Endodermal cell (in vitro differentiated cells): ENCODE results near the gene EPC1. TPM values are rescaled to one million over a fixed set of nuclear protein-coding genes. Genes with fewer than 3 reads are reported as not detected.

Experiments
- DNase-seq: peaks from one replicate; pipeline ENCODE4 v3.0.0-alpha.2; 2017
- H3K27ac ChIP-seq: 2 replicates; pipeline ENCODE4 v1.5.1; 2013; ENCODE audit warnings: mild to moderate bottlenecking, low read depth, low read length, moderate library complexity
- H3K27me3 ChIP-seq: 2 replicates; pipeline ENCODE4 v1.6.1; 2013; ENCODE audit warnings: mild to moderate bottlenecking, low read length, moderate library complexity; ENCODE audit not compliant: insufficient read depth, control insufficient read depth, poor library complexity, severe bottlenecking
- H3K36me3 ChIP-seq: 2 replicates; pipeline ENCODE4 v1.7.0; 2013; ENCODE audit warnings: mild to moderate bottlenecking, low read length, moderate library complexity; ENCODE audit not compliant: control insufficient read depth, insufficient read depth
- H3K4me1 ChIP-seq: one replicate; pipeline ENCODE4 v1.7.0; 2013; ENCODE audit warnings: low read length; ENCODE audit not compliant: control insufficient read depth, insufficient read depth
- H3K4me3 ChIP-seq: 2 replicates; pipeline ENCODE4 v1.5.1; 2013; ENCODE audit warnings: mild to moderate bottlenecking, low read length, moderate library complexity
- H3K9ac ChIP-seq: 2 replicates; pipeline ENCODE4 v1.6.1; 2013; ENCODE audit warnings: mild to moderate bottlenecking, low read length, moderate library complexity; ENCODE audit not compliant: poor library complexity, severe bottlenecking; ENCODE audit errors: extremely low read depth
- H3K9me3 ChIP-seq: 2 replicates; pipeline ENCODE4 v1.6.1; 2013; ENCODE audit warnings: mild to moderate bottlenecking, low read length, moderate library complexity; ENCODE audit not compliant: control insufficient read depth
- H3K27ac Mint-ChIP-seq: 2 replicates; pipeline ENCODE4 v1.8.0; 2020; ENCODE audit warnings: mixed read lengths
- H3K27me3 Mint-ChIP-seq: 2 replicates; pipeline ENCODE4 v1.8.0; 2021; ENCODE audit warnings: mild to moderate bottlenecking, mixed read lengths; ENCODE audit not compliant: insufficient read depth
- H3K36me3 Mint-ChIP-seq: 2 replicates; pipeline ENCODE4 v1.8.0; 2020; ENCODE audit warnings: low read depth, mixed read lengths
- H3K4me1 Mint-ChIP-seq: 2 replicates; pipeline ENCODE4 v1.8.0; 2020; ENCODE audit warnings: mixed read lengths
- H3K4me3 Mint-ChIP-seq: 2 replicates; pipeline ENCODE4 v1.8.0; 2020; ENCODE audit warnings: mild to moderate bottlenecking, moderate library complexity, mixed read lengths
- H3K9me3 Mint-ChIP-seq: 2 replicates; pipeline ENCODE4 v1.8.0; 2020; ENCODE audit warnings: mild to moderate bottlenecking, mixed read lengths
- WGBS, 2 experiments: methylation state at CpG; one replicate each; pipeline versions ENCODE4 v1.1.5 to v1.1.7; 2013; ENCODE audit warnings: missing lambda C conversion rate in 2 of 2, mixed read lengths in 1 of 2; ENCODE audit not compliant: insufficient coverage in 1 of 2, insufficient read length in 1 of 2; 5-methylcytosine and 5-hydroxymethylcytosine counted together
- total RNA-seq, 2 donors: library from RNA; stranded (reverse); fragmentation: NEBNext Ultra II Directional in 1 of 2; extraction: Animal tissue kit (Norgen Biotek cat#: 25700) in 1 of 2; gene quantifications; 2 replicates in 1 of 2; 3 replicates in 1 of 2; pipeline ENCODE4 v1.2.1, GENCODE V29; 2021
- TF ChIP-seq, protein P1 (sequence below): fragments of 200-600 bp; sonication (generic); conservative IDR thresholded peaks from 2 replicates; pipeline ENCODE4 v1.5.0; 2021; ENCODE audit warnings: antibody characterized with exemption, mild to moderate bottlenecking

The EPC1 gene
- total RNA-seq, 2 donors from 2014 or later, result 27.9 to 40.3 TPM

DNA sequence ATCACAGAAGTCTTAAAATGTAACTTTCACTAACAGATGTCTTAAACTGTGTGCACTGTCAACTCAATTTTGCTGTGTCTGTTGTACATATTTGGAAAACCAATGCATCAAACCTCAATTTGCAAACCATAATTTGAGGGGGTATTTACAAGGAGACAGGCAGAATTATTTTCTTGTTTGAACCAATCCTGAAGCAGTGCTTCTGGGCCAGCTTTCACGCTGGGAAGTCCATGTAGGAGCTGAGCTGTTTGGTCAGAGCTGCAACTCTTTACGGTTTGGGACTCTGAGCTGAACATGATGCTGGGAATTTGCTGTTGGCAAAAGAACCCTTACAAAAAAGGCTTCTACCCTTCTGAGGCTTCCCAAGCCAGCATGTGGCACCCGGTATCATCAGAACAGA lies 43.2 kb upstream of the EPC1 start:
- TF ChIP-seq, protein P1, sequence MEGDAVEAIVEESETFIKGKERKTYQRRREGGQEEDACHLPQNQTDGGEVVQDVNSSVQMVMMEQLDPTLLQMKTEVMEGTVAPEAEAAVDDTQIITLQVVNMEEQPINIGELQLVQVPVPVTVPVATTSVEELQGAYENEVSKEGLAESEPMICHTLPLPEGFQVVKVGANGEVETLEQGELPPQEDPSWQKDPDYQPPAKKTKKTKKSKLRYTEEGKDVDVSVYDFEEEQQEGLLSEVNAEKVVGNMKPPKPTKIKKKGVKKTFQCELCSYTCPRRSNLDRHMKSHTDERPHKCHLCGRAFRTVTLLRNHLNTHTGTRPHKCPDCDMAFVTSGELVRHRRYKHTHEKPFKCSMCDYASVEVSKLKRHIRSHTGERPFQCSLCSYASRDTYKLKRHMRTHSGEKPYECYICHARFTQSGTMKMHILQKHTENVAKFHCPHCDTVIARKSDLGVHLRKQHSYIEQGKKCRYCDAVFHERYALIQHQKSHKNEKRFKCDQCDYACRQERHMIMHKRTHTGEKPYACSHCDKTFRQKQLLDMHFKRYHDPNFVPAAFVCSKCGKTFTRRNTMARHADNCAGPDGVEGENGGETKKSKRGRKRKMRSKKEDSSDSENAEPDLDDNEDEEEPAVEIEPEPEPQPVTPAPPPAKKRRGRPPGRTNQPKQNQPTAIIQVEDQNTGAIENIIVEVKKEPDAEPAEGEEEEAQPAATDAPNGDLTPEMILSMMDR, result no peak
- WGBS, 2 experiments, result 82 to 100% methylated on average over 2 to 3 of the region's 3 CpGs

DNA sequence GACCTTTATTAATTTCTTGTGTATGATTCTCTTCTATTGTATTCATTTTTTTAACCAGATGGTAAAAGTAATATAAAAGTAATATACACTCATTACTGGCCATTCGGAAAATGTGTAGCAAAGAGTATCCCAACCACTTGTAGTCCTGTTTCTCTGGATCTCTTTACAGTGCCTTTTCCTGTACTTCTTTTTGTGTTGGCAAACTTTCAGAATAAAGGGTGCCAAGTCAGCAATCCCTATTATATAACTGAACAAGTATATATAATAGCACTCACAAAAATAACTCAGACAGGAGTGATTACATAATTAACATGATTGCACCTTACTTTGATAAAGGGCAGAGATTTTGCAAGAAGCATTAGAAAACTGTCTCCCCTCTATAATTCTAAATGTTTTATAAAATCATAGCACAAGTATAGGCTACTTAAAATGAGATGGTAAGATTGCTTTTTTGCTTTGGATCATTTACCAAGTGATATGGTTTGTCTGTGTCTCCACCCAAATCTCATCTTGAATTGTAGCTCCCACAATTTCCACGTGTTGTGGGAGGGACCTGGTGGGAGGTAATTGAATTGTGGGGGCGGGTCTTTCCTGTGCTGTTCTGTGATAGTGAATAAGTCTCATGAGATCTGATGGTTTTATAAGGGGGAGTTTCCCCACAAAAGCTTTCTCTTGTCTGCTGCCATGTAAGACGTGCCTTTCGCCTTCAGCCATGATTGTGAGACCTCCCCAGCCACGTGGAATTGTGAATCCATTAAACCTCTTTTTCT lies 41.5 kb upstream of the EPC1 start:
- no peak overlapping the region for H3K9ac ChIP-seq
- no peak overlapping the region for H3K4me3 Mint-ChIP-seq
- TF ChIP-seq, protein P1, result no peak
- no peaks in the 10 kb centered on the region for H3K36me3 Mint-ChIP-seq
- H3K4me3 ChIP-seq, result no peak overlapping the region
- H3K9me3 Mint-ChIP-seq, result no peaks in the 10 kb centered on the region
- H3K27ac Mint-ChIP-seq, result no peak overlapping the region
- no peaks in the 10 kb centered on the region for H3K4me1 Mint-ChIP-seq
- H3K4me1 ChIP-seq, result no peaks in the 10 kb centered on the region
- no peaks in the 10 kb centered on the region for H3K27me3 ChIP-seq
- no peaks in the 10 kb centered on the region for H3K9me3 ChIP-seq
- DNase-seq, result no peak
- no peaks in the 10 kb centered on the region for H3K27me3 Mint-ChIP-seq
- WGBS, 2 experiments, result 83 to 87% methylated on average over 3 to 6 of the region's 6 CpGs
- H3K36me3 ChIP-seq, result no peaks in the 10 kb centered on the region
- H3K27ac ChIP-seq, result no peak overlapping the region

More for the DNA sequence above, 43.2 kb upstream of the EPC1 start:
- Histone ChIP-seq H3K27ac (no peak overlapping the region), H3K36me3 (no peaks in the 10 kb centered on the region), H3K4me1 (no peaks in the 10 kb centered on the region), H3K9me3 (no peaks in the 10 kb centered on the region), H3K9ac (no peak overlapping the region), H3K4me3 (no peak overlapping the region), H3K27me3 (no peaks in the 10 kb centered on the region)
- Mint-ChIP-seq H3K4me3 (no peak overlapping the region), H3K27ac (no peak overlapping the region), H3K4me1 (no peaks in the 10 kb centered on the region), H3K27me3 (no peaks in the 10 kb centered on the region), H3K36me3 (no peaks in the 10 kb centered on the region), H3K9me3 (no peaks in the 10 kb centered on the region)
- DNase-seq, result no peak

DNA sequence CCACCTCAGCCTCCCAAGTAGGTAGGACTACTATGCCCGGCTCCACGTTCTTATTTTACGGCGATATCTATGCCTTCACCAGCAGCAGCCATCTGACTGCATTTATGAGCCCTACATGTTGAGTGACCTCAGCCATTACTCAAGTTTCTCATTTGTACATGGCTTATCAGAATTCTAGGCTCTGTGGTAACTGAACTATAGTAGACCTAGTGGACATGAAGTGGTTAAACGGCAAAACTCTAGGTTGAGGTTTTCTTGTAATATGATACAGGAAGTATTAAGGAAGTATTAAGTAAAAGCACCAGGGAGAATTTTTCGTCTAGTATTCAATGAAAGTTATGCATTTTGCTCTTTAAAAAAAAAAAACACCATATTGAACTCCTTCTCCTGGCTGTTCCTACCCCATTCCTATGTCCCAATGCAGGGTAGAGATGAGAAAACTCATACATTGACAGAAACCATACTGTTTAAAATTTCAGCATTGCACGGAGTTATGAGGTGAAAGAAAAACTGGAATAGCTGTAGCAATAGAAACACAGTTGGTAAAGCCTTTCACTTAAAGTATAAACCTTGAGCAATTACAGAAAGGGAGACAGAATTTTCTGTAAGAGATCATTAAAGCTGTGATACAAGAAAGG lies 39.8 kb upstream of the EPC1 start:
- Histone ChIP-seq H3K4me1 (no peaks in the 10 kb centered on the region), H3K9ac (no peak overlapping the region)

More for the DNA sequence above, 39.8 kb upstream of the EPC1 start:
- Mint-ChIP-seq H3K27ac (no peak overlapping the region), H3K9me3 (no peaks in the 10 kb centered on the region), H3K27me3 (no peaks in the 10 kb centered on the region), H3K4me3 (no peak overlapping the region), H3K36me3 (no peaks in the 10 kb centered on the region), H3K4me1 (no peaks in the 10 kb centered on the region)
- Histone ChIP-seq H3K36me3 (no peaks in the 10 kb centered on the region), H3K27ac (no peak overlapping the region), H3K4me3 (no peak overlapping the region), H3K9me3 (no peaks in the 10 kb centered on the region), H3K27me3 (no peaks in the 10 kb centered on the region)
- 91 to 100% methylated on average over 5 to 7 of the region's 7 CpGs for WGBS, 2 experiments
- TF ChIP-seq, protein P1, result no peak
- DNase-seq, result no peak
